GM12892 (cell line): Measurements from ENCODE around the gene PCYT1A.

Experiments
- POLR2A ChIP-seq: IDR thresholded peaks from 2 replicates; pipeline ENCODE4 v1.6.1; 2011; ENCODE audit warnings: low read depth, low read length, control low read depth
- POLR2AphosphoS5 ChIP-seq: IDR thresholded peaks from 2 replicates; pipeline ENCODE4 v1.6.1; 2011; ENCODE audit warnings: low read depth, low read length, control low read depth
- TAF1 ChIP-seq: IDR thresholded peaks from 2 replicates; pipeline ENCODE4 v1.6.1; 2011; ENCODE audit warnings: low read depth, mild to moderate bottlenecking, control low read depth, low read length, borderline replicate concordance

GRCh38 chr3:196193133-196193735, 94.3 kb downstream of the PCYT1A start:
- TF ChIP-seq POLR2AphosphoS5 (no peak), POLR2A (no peak), TAF1 (no peak)
